DOHH2 (cell line): ENCODE results near the gene MSRB3.

ENCODE experiments used
- EZH2phosphoT487 ChIP-seq: fragments of 200-600 bp; sonication (generic); IDR thresholded peaks from 2 replicates; pipeline ENCODE4 v1.6.1; 2017; ENCODE audit warnings: borderline replicate concordance, mild to moderate bottlenecking, antibody characterized with exemption, low read length, moderate library complexity, mixed read lengths
- TF ChIP-seq, protein P1 (sequence below): fragments of 200-600 bp; sonication (generic); IDR thresholded peaks from one replicate; pipeline ENCODE4 v1.5.1; 2014; ENCODE audit warnings: antibody characterized with exemption, mild to moderate bottlenecking, low read depth, low read length; ENCODE audit not compliant: poor library complexity, severe bottlenecking

DNA sequence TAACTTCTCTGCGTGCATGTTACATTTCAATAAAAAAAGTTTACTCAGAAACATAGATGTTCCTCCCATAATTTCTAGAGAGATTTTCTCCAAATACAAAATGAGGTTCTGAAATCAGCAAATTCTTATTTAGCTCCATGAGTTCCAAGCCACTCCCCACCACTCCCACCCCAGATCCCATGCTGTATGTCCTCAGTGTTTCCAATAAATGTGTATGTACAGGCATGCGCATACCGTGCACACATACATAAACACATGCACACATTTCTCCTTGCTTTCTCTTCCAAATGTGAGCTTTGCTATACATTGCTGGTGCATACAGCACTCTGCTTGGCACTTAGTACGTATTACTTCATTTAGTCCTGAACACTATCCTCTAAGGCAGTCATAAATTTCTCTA, 209.7 kb downstream of the MSRB3 start:
- TF ChIP-seq, protein P1, sequence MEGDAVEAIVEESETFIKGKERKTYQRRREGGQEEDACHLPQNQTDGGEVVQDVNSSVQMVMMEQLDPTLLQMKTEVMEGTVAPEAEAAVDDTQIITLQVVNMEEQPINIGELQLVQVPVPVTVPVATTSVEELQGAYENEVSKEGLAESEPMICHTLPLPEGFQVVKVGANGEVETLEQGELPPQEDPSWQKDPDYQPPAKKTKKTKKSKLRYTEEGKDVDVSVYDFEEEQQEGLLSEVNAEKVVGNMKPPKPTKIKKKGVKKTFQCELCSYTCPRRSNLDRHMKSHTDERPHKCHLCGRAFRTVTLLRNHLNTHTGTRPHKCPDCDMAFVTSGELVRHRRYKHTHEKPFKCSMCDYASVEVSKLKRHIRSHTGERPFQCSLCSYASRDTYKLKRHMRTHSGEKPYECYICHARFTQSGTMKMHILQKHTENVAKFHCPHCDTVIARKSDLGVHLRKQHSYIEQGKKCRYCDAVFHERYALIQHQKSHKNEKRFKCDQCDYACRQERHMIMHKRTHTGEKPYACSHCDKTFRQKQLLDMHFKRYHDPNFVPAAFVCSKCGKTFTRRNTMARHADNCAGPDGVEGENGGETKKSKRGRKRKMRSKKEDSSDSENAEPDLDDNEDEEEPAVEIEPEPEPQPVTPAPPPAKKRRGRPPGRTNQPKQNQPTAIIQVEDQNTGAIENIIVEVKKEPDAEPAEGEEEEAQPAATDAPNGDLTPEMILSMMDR: no peak
- no peak for TF ChIP-seq EZH2phosphoT487
